ELR (cell line): Measurements from ENCODE around the gene RIMS1.

Experiments
- DNase-seq: peaks from one replicate; pipeline ENCODE4 v3.0.0-alpha.2; 2015; ENCODE audit warnings: low read depth

The RIMS1 gene

DNA sequence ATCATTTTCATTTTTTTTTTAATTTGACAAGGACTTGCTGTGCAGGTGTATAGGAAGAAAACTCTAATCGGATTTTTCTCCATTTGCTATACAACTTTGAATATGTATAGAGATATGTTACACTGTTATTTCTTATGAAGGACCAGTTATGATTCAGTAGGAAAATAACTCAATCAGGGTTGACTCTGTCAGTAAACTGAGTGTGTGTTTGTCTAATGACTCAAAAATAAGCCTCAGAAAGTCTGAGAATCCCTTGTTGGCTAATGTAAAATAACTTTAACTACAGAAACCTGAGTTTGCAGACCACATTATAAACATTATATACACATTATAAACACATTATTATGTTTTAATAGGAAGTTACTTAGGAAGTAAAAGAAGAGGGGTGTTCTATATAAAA, 352.6 kb downstream of the RIMS1 start:
- peak; percentile 39 for DNase-seq

DNA sequence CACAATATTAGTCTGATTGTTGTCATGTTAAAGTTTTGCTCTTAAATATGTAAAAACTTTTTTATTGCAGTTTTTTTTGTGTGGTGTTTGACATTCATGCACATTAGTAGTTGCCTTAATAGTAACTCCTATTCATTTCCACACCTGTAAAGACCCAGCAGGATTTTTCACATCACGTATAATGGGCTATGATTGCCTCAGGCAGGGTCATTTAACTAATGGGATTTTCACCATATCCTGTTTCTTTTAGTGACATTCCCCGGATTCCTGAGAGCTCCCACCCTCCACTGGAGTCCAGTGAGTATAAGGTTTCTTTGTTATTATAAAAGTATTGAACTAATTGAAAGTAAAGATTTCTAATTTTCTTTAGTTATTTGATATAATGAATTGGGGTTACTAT, 359.2 kb downstream of the RIMS1 start:
- DNase-seq, result peak; percentile 65

DNA sequence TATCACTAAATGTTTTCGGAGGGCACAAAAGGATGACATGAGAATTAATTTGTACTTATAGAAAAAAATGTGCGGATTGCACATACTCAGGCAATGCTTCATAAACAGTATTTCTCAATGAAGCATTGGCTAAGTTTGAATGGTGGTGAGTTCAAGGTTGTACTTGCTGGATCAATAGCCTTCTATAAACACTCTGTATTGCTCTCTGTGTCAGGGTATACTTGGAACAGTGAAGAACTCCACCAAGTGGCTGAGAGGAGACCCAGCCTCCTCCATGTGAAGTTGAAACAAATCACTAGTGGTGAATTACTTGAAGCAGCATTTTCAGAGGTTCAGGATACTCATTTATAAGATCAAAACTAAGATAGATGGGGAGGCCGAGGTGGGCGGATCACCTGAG, 360.6 kb downstream of the RIMS1 start:
- peak; percentile 29 for DNase-seq

DNA sequence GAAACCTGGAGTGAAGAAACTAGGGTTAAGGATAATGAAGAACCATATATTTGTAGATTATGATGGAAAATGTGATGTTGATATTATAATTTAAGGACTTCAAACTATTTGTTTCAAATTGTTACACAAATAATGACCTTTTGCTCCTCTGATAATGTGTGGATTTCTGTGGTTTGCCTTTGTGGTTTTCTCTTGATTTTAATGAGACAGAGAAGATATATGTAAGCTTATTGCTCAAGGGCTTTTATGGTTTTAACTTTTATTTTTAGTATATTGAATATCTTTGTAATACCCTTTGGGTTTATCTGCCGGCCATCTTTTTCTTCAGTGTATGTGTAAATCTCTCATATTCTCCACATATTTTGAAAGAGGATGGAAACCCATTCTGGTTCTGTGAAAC, 362.3 kb downstream of the RIMS1 start:
- peak; percentile 25 for DNase-seq

DNA sequence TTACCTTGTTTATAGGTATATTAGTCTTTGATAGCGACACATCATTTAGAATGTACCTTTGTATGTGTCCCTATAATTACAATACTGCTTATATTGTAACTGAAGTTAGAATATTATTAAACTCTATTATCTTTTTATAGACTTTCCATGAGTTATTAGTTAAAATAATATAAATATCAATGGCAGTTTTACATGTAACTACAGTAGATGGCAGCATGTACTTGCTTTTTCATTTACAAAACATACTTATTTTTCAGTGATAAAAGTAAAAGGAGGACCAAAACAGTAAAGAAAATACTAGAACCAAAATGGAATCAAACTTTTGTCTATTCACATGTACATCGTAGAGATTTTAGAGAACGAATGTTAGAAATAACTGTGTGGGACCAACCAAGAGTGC, 364.3 kb downstream of the RIMS1 start:
- peak; percentile 43 for DNase-seq

DNA sequence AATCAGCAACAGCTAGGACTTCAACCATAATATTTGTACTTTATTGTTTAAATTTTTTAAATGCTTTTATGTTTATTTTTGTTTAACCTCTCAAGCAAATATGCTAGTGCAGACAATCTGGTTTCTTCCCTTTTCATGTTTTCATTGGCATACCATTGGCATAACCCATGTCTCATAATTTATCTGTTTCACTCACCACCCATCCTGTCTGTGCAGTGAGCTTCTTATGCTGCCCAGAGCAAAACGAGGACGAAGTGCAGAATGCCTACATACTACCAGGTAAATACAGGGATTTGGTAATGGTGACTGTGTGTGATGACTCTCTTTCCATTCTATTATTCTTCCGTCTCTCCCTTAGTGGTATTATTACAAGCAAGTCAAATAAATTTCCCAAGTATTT, 374.1 kb downstream of the RIMS1 start:
- no peak for DNase-seq

DNA sequence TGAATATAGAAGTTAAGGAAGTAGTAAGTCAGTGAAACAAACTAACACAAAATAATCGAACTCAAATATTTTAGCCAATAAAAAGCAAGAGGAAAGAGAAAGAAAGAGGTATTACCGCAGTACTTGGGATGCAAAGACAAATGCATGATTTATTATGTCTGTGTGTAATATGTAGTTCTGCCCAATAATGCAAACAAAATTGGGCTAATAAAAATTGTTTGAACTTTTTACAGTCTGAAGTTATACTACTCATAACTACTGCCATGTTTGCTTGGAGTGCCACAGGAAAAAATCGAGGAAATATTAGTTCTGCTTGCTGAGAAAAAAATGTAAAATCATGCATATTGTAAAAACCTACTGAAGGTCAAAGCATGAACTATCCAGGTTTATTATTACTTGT, 375.2 kb downstream of the RIMS1 start:
- DNase-seq, result no peak

DNA sequence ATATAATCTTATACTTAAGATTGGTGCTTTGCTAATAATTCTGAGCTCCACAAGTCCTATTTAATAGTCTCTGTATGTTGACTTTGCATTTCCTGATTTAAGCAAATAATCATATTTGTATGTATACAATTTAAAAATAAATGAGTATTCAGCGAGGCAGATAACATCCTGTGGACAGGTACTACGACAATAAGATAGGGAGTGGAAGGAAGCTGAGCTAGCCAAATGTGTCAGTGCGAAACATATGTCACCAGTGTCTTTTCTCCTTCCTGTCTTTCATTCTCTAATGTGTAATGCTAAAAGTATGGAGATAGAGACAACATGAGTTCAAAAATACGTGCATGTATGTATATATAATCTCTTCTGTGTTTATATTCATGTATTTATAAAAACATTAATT, 375.9 kb downstream of the RIMS1 start:
- peak; percentile 32 for DNase-seq

DNA sequence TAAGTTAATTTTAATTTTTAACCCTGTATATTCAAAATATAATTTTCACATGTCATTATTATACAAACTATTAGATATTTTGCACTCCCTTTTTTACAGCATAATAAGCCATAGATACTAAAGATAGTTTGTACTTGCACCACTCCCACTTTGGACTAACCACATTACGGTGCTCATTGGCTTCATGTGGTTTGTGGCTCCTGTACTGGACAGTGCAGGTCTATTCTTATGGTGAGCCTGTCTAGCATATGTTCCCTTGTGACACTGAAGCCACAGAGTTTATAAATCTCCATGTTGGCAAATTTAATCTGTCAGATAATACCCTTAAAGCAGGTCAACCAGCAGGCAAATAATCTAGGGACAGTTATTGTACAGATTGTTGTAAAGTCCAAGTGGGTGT, 381.1 kb downstream of the RIMS1 start:
- no peak for DNase-seq

GRCh38 chr6:72271531-72271930, 385.2 kb downstream of the RIMS1 start:
- no peak for DNase-seq

DNA sequence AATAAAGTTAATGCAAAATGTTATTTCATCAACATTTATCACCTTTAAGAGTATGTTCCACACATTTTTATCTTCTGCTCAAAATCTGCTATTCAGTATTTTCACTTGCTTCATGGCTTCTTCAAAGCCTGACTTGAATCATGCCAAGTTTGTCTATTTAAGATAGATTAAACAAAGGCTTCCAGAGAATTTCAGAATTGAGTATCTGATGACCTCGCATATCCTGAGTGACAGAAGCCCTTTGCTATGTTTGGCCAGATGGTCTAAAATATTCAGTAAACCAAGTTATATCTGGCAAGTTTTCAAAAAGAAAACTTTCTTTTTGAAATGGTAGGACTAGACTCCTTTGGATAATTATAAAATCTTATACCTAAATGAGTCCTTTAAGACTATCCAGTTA, 386.6 kb downstream of the RIMS1 start:
- DNase-seq, result peak; percentile 45

DNA sequence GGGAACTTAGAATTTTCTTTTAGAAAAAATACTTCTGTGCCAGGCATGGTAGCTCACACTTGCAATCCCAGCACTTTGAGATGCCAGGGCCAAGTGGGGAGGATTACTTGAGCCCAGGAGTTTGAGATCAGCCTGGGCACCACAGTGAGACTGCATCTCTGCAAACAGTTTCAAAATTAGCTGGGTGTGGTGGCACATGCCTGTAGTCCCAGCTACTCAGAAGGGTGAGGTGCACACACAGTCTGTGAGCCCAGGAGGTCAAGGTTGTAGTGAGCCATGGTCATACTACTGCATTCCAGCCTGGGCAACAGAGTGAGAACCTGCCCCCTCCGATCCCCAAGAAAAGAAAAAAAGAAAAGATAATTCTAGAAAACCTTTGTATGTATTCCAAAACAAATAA, 389.5 kb downstream of the RIMS1 start:
- DNase-seq, result no peak

- no peak for DNase-seq
These were observed 395.9 kb downstream of the RIMS1 start for GRCh38 chr6:72282201-72282600.

- DNase-seq, result no peak
These were observed 397.2 kb downstream of the RIMS1 start for GRCh38 chr6:72283571-72283970.

DNA sequence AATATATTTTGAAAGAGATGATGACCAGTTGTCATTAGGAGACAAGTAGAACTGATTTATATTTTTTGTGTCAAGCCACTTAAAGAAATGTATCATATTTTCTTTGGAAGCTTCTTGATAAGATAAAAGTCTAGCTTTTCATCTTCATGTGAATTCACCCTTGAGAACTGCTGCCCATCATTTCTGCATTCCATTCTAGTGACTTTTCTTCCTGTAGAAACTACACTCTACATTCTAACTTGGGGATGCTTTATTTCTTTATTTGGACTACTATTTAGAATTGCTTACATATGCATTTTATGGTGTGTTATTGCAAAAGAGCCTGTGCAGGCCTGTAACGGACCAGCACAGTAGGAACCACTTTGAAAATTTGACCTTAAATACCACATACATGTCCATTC, 400.6 kb downstream of the RIMS1 start:
- DNase-seq, result peak; percentile 77

- DNase-seq, result no peak
These were observed 401.5 kb downstream of the RIMS1 start for GRCh38 chr6:72287801-72288200.

DNA sequence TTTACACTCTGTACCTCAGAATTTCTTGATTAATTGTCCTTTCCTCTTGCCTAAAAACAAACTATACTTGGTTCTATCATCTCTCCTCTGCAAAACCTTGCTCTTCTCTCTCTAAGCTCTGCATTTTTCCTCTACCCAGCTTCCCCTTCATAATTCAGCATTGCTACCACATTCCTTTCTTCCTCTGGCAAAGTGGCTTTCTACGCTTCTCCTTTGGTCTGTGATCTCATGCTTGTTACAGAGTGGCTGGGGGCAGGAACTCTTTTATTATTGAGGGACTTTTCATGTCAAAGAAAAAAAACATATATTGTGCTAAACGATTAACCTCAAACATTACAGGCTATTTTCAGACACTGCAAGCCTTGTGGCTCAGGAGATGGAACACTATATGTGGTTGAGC, 402.2 kb downstream of the RIMS1 start:
- DNase-seq, result no peak

GRCh38 chr6:72290620-72291019, 404.3 kb downstream of the RIMS1 start:
- no peak for DNase-seq

DNA sequence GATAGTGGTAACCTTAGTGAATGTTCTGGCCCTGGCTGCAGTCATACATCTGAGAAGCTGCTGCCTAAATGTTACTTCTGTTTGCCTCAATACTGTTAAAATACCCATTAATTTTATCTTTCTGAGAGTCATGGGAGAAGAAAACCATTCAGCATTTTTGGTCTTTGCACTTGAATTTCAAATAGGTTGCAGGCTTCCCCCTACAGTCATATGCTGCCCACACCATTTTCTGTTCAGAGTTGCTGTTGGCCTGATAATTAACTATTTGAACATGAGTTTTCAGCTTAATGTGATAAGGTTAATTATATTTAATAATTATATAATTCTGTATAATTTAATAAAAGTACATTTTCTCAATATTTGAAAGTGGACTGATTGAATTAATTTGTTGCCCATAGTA, 410.0 kb downstream of the RIMS1 start:
- no peak for DNase-seq

GRCh38 chr6:72305971-72306370, 419.6 kb downstream of the RIMS1 start:
- DNase-seq, result no peak

- DNase-seq, result no peak
These were observed 430.5 kb downstream of the RIMS1 start for GRCh38 chr6:72316675-72317380.

GRCh38 chr6:72321788-72322187, 435.4 kb downstream of the RIMS1 start:
- peak; percentile 71 for DNase-seq

DNA sequence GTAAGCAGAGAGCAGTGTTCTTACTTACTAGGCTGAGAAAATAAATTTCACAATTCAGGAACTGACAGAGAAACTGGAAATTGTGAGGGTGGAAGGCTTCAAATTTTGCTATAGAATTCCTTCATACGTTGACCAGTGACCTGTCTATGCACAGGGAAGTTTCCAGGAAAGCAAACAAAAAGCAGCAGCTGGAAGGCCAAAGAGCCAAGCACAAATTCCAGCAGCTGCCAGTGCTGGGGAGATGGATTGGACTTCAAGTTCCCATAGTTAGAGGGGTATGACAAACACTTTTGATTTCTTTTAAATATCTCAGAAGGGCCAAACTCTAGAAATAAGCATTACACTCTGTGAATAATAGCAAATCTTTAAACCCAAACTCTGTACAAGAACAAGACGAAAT, 436.4 kb downstream of the RIMS1 start:
- DNase-seq, result no peak

DNA sequence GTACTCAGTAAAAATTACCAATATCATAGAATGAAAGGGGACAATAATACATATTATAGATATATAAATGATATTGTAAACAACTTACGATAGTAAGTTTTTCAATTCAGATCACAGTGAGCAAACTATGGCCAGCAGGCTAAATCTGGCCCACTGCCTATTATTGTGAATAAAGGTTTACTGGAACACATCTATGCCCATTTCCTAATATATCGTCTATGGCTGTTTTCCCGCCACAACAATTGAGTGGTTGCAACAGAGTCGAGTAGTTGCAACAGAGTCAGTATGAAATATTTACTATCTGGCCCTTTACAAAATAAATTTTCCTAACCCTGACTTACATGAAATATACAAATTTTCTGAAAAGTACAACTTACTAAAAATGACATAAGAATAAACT, 438.2 kb downstream of the RIMS1 start:
- no peak for DNase-seq

DNA sequence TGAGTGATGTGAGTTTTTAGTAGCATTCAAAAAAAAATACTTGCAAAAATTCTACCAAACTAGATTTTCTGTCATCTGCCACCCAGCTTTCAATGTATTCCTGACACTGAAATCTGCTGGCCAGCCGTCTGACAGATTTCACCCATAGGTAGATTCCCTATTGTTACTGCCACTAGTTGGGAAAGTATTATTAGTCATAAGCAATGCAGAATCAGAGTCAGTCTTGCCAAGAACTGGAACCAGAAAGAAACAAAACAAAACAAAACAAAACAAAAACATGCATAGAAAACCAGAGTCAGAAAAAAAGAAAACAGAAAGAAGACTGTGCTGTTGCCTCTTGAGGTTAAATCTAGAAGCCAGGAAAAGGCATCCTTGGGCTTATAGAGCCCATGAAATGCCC, 442.4 kb downstream of the RIMS1 start:
- DNase-seq, result peak; percentile 10
